GM21576 (cell line): Measurements from ENCODE around the gene DPYSL4.
"Not testable (repeated sequence)": the region's sequence is repeated elsewhere in the genome, so short reads cannot be mapped to it uniquely, and the experiment has no call there.

Source experiments
- ATAC-seq: cut with Tn5 transposase; IDR thresholded peaks from one replicate; pipeline ENCODE4 v1.9.1; 2021; ENCODE audit warnings: mild to moderate bottlenecking, moderate library complexity; ENCODE audit not compliant: unreplicated experiment

Gene DPYSL4

DNA sequence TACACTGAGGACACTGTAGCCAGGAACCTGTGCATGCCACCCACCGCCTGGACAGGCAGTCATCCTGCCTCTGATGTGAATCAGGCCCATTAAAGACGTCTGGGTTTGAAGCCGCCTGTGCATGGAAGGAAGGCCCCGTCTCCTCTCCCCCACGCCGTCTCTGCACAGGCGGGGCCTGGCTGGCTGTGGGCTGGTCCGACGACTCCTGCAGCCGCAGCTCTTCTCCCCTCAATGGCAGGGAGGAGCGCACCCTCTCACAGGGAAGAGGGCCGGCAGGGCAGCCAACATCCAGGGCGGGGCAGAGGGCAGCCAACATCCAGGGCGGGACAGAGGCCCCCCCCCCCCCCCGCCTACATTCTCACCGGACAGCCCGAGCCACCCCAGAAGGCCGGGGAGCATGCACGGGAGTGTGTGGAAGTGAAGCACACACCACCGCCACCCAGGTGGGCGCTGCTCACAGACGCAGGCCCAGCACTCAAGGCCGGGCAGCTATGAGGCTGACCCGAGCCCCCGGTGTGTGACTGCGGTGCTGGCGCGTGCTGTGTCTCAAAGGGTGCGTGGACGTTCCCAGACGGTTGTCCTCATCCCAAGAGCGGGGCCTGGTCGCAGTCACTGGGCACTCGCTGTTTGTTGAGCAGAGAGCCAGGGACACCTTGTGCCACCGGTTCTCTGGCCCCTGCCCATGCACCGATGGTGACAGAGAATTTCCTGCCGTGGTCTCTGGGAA, 19.1 kb downstream of the DPYSL4 start:
- no peak for ATAC-seq

DNA sequence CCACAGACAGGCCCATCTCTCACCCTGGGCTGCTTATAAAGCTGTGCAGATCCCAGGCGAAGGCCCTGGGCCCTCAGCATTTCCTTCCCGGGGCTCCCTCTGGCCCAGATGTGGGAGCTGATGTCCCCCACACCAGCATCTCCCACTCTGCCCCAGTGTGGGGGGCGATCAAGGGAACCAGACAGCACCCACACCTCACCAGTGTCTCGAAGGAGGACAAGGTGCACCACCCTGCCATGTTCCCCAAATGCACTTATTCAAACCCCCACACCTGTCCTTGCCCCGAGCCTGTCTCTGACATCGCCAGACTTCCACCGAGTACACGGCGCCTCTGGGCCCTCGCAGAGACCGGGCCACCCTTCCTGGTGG, 19.6 kb downstream of the DPYSL4 start:
- no peak for ATAC-seq

DNA sequence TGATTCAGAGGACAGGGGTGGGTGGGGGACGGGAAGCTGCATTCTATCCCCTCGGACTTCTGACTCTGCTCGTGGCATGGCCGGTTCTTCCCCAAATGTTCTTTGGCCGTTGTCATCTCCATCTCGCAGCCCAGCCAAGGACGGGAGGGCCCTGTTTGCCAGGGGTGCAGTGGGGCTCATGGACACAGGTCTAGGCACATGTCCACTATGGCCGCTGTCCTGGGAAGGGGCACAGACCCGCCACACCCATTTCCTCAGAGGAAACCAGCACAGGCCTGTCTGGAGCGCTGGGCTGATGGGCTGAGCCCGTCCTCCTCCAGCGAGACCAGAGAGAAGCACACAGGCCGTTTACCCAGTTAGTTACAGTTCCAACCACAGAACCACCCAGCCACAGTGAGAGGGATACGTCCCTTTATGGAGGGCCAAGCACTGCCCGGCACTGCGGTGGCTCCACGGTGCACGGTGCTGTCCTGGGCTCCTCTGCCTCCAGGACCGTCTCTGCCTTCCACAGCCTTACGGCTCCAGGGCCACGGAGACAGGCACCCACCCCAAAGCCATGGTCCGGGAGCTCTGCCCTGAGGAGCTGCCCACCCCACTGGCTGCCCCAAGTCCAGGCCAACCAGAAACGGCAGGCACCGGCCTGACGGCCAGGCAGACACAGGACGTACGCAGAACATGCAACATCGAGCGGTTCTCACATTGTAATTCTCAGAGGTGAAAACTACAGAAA, 20.2 kb downstream of the DPYSL4 start:
- no peak for ATAC-seq

DNA sequence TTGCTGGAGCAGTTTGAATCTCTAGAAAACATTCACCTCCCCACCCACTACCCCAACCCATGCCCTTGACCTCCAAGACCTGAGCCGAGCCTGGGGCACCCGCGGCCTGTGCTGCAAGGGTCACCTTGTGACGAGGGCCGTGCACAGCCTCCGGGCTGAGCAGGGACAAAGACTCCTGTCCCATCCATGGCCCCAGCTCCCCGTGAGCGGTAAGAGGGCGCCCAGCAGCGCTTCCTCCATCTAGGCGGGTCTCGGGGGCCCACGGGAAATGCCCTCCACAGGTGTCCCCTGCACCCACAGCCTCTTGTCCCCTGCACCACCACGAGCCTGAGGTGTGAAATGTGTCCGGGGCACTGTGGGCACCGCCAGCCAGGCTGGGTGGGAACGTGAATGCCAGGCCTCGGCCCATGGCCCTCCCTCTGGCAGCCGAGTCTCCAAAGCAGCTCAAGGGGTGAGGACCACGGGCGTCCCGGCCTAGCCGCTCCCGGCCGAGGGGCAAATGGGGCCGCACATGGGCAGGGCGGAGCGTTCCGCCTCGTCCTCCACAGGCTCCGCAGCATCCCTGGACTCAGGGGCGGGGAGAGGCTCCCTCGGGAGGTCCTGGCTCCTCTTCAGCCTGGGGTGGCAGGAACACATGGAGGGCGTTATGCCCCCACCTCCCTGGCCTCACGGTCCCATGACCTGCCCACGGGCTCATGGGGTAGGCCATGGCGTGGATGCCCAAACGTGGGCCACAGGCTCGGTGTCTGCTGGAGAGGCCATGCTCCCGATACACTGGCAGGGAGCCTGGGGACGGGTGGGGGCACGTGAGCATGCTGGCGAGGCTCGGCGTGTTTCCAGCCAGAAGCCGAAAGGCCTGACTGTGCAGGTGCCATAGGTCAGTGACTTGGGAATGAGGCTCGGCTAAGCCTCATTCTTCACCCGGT, 21.1 kb downstream of the DPYSL4 start:
- ATAC-seq: no peak

DNA sequence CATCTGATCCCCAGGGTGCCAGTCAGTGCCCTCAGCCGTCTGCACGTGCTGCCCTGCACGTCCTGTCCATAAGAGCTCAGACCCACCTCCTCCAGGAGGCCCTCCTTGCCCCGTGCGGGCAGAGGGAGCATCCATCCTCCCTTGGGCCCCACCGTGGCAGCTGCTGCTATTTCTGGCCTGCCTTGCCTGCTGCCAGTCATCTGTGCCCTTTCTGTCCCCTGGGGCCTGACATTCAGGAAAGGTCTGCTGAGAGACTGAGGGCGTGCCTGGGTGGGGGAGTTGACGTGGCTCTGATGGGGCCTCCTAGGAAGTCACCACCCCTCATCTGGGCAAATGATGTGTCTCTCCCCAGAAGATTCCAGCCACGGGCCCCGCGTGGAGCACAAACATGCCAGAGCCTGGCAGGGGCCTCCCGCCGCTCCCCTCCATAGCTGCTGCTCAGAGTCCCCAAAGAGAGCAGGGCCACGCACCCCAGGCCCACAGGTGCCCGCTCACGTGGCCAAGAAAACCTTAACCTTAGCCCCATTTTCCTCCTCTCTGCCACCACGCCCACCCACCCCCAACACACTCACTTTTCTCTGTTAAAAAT, 21.8 kb downstream of the DPYSL4 start:
- no peak for ATAC-seq

DNA sequence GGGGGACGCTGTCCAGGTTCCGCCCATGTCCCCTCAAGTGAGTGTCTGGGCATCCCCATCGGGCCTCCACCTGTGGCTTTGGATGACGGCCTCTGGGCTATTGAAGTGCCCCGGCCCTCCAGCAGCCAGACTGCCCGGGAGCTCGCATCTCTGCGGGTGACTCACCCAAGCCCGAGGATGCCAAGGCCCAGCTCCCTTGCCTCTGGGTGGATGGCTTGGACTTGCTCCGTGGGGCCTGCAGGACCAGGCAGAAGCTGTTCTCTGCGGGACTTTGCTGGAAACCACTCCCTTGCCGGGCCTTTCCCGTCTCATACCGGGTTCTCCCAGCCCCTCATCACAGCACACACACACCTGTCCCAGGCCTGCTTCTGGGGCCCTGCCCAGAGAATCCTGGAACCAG, 22.4 kb downstream of the DPYSL4 start:
- ATAC-seq: no peak

DNA sequence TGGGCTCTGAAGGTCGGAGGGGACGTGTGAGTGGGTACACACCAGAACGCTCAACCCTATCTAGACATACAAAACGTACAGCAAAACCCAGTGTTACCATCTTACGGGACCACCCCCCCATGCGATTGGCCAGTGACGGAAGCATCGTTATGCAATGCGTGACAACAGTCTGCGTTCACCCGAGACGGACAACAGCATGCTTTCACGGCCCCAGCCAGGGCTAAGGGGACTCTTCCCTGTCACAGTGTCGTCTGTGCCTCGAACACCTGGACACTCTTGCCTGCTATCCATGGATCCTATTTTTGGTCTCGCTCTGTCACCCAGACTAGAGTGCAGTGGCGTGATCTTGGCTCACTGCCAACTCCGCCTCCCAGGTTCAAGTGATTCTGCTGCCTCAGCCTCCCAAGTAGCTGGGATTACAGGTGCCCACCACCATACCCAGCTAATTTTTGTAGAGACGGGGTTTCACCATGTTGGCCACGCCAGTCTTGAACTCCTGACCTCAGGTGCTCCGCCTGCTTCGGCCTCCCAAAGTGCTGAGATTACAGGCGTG, 23.3 kb downstream of the DPYSL4 start:
- no peak for ATAC-seq

DNA sequence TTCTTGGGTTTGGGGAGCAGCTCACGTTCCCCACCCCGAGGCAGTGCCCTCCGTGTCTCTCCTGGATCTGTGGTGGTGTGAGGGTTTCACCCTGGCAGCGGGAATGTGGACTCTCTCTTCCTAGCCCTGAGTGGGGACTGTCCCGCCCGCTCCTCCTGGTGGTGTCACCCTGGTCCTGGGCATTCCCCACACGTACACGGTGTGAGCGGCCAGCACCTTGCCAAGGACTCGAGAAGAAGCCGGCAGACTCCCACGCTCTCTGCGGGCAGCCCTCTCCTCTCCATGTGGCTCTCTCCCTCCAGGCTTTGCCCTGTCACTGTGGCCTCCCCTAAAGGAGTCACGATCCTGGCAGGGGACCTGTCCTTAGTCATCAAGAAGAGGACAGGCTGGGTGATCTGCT, 24.0 kb downstream of the DPYSL4 start:
- ATAC-seq: no peak

DNA sequence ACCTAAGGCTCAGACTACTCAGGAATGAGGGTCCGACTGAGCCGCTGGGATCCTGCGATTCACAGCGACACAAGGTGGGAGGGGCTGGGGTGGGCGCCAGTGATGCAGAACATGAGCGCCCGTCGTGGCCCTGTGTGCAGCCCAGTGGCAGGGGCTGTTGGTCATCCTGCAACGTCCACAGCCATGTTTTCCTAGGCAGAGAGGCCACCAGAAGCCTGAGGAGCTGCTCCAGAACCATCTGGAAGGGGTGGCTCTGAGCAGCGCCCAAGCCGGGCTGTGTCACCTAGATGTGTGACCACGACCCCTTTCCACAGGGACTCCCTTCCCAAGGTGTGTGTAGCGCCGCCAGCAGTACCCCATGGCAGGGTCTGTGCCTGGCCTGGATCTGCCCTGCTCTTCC, 24.5 kb downstream of the DPYSL4 start:
- no peak for ATAC-seq

DNA sequence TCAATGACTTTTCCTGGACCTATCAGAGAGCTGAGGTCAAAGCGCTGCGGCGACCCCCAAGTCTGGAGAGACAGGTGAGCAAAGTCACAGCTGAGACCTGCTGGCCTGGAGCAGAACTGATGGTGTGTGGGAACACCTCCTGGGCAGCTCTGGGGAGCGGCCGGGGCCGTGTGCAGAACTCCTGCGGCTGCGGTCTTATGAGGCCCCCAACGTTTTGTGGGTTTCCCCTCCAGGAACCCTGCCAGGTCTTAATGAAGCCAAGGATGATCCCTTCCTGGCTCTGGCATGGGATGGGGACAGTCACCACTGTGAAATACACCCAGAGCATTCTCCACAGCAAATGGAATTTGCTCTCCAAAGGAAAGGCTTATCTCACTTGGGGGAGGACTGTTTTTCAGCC, 26.1 kb downstream of the DPYSL4 start:
- ATAC-seq: no peak

DNA sequence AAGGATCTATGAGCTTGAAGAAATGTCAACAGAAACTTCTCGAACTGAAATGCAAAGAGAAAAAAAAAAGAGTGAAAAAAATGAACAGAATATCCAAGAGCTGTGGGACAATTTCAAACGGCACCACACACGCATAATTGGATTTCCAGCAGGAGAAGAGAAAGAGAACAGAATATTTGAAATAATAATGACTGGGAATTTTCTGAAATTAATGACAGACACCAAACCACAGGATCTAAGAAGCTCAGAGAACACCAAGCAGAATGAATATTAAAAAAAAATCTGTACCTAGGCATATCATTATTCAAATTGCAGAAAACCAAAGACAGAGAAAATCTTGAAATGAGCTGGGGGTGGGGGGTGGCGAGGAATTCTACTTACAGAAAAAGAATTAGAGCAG, 27.2 kb downstream of the DPYSL4 start:
- ATAC-seq: no peak

DNA sequence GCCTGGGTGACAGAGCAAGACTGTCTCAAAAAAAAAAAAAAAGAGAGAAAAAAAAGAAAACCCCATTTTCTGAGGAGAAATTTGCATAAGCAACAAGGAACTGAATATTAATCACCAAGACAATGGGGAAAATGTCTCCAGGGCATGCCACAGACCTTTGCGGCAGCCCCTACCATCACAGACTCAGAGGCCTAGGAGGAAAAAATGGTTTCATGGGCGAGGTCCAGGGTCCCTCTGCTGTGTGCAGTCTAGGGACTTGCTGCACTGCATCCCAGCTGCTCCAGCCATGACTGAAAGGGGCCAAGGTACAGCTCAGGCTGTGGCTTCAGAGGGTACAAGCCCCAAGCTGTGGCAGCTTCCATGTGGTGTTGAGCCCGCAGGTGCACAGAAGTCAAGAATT, 29.7 kb downstream of the DPYSL4 start:
- not testable (repeated sequence) for ATAC-seq

DNA sequence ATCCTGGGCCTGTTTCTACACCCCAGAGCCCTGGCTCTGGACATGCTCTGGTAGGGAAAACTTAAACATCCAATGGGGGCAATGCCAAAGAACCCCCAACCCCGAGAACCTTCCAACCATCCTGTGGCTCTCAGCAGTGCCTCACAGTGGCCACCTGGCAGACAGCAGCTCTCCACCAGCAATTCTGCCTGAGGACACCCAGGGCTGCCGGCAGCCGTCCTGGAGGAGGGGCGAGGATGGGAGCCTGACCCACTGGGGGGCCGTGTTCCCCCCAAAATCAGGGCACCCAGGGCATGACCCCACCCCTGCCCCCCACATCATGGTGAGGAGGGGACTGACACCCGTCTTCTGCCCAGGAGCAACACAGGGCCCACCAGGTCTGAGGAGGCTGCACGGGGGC, 32.7 kb downstream of the DPYSL4 start:
- ATAC-seq: no peak

DNA sequence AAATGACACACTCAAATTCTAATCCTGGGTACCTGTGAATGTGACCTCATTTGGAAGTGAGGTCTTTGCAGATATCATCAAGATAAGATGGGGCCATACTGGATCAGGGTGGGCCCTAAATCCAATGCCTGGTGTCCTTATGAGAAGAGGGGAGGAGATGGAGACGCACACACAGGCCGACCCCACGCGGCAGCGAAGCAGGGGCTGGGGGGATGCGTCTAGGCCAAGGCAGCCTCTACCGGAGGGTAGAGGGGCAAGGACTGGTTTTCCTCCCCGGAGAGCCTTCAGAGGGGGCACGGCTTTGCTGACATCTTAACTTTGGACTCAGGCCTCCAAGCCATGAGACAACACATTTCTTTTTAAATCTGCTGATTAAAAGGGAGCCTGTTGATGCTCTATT, 33.3 kb downstream of the DPYSL4 start:
- ATAC-seq: no peak

DNA sequence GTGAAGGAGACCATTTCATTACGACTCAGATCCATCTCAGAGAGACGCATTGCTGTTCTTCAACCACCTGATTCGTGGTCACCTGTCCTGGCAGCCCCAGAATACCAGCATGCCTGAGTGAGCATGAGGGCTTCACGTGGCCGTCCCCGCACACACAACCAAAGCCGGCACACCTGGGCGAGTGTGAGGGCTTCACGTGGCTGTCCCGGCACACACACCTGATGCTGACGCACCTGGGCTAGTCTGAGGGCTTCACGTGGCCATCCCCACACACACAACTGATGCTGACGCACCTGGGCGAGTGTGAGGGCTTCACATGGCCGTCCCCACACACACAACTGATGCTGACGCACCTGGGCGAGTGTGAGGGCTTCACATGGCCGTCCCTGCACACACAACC, 34.2 kb downstream of the DPYSL4 start:
- not testable (repeated sequence) for ATAC-seq

DNA sequence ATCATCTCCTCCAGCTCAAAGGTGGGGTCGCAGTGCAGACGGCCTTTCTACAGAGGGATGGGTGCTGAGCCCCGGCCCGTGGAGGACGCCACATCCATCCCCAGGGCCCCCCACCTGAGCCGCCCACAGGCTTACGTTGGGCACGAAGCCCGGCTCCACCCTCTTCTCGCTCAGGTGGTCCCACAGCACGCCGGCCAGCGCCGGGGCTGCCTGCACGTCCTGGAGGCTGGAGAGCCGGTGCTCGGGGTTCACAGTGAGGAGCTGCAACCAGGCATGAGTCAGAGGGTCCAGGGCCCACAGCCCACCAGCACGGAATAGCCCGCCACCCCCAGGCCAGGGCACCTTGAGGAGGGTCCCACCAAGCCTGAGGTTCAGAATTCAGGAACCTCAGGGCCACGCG, 36.0 kb downstream of the DPYSL4 start:
- no peak for ATAC-seq

DNA sequence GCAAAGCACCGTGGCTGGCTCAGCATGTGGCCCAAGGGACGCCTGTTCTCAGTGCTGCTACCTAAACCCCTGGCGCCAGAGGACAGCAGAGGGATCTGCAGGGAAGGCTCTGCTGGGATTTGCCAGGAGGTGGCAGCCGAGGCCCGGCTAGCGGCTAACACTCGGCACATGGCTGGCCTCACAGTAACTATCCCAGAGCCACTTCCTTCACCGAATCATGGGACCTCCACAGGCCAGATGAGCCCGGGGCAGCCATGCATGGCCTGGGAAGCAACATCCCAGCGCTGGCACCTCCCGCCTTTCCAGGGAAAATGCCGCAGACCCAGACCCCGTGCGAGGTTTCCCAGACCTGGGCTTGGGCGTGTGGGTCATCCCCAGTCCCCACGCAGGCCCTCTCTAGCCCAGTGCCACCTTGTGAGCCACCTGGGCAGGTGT, 36.4 kb downstream of the DPYSL4 start:
- ATAC-seq: peak; percentile 78

DNA sequence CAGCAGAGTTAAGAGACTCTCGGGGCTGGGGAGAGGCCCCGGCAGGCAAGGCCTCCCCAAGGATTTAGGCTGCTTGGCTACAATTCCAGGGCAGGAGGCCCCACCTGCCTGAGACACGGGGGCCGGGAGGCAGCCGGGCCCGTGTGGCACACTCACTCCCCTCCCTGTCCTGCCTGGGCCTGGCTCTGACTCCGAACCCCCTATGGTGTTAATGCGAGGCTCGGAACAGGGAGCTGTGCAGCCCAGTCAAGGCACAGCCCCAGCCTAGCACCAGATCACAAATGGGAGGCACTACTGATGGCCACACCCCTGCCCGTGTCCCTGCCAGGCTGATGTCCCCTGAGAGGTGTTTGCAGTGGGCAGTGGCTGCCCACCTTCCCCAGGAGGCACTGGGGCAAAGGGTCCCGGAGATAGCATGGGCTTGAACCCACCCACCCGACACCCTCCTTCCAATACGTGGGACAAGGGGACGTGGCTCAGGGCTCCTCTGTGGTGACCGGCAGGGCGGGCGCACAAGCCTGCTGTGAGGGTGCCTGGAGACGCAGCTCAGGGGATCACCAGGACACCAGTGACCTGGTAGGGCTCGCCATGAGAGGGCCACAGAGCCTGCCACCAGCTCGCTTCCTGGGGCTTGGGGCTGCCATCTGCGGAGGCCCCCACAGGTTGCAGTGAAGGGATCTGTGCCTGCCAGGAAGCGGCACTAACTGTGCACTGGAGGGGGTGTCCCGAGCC, 37.0 kb downstream of the DPYSL4 start:
- no peak for ATAC-seq

DNA sequence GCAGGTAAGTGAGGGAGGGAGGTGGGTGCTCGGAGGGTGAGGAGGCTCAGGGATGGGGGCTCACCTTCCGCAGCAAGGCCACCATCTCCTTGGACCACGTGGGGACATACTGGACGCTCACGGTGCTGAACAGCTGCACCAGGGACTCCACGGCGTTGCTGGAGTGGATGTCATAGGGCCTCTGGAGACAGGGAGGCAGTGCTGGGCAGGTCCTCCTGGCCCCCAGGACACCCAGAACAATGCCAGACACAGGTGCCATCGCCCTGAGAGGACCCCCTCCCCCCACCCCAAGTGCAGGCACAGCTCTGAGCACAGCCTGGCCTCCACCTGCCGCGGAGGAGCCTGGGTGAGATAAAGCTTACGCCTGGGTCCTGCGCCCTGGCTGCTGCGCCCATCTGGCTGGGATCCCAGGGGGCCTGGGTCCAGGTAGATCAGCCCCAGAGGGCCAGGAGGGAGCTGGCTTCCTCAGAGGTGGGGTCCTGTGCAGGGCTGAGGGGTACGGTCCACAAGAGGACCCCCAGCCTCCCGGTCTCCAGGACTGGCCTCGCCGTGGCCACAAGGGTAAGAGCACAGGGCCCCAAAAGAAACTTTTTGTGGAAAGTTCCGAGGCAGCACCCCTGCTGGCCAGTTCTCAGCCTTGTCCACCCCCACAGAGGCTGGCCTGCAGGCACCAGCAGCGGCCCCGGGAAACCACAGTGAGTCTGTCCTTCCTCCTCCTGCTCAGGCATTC, 37.8 kb downstream of the DPYSL4 start:
- no peak for ATAC-seq
